ENCODE data around the gene CLEC5A.
A peak's percentile ranks its signal among the peaks of the same experiment; 100 is the strongest.
"Not testable (repeated sequence)": the region's sequence is repeated elsewhere in the genome, so short reads cannot be mapped to it uniquely, and the experiment has no call there.

CLEC5A gene

GRCh38 chr7:141949451-141949850, 2.7 kb upstream of the CLEC5A start:
- no peak for DNase-seq (ENCODE audit: low read depth in 1 of 2, low spot score in 1 of 2)

- no peak for DNase-seq (ENCODE audit: low read depth in 1 of 2, low spot score in 1 of 2)
These were observed 2.2 kb upstream of the CLEC5A start for GRCh38 chr7:141949021-141949420.

GRCh38 chr7:141945356-141945755, 1.4 kb downstream of the CLEC5A start:
- peak in 1 of 2 donors; percentile 1 for DNase-seq (ENCODE audit: low read depth in 1 of 2, low spot score in 1 of 2)

- no peak for DNase-seq (ENCODE audit: low read depth in 1 of 2, low spot score in 1 of 2)
These were observed 2.0 kb downstream of the CLEC5A start for GRCh38 chr7:141944811-141945210.

GRCh38 chr7:141943846-141944245, 2.9 kb downstream of the CLEC5A start:
- DNase-seq (ENCODE audit: low read depth in 1 of 2, low spot score in 1 of 2) = no peak

GRCh38 chr7:141941075-141941474, 5.7 kb downstream of the CLEC5A start:
- DNase-seq (ENCODE audit: low read depth in 1 of 2, low spot score in 1 of 2) = no peak

GRCh38 chr7:141930211-141930610, 16.6 kb downstream of the CLEC5A start:
- no peak for DNase-seq (ENCODE audit: low read depth in 1 of 2, low spot score in 1 of 2)

GRCh38 chr7:141928845-141929195, 18.0 kb downstream of the CLEC5A start:
- no peak for DNase-seq (ENCODE audit: low read depth in 1 of 2, low spot score in 1 of 2)

GRCh38 chr7:141928146-141928844, 18.5 kb downstream of the CLEC5A start:
- DNase-seq (ENCODE audit: low read depth in 1 of 2, low spot score in 1 of 2) = no peak

GRCh38 chr7:141920281-141920680, 26.5 kb downstream of the CLEC5A start:
- DNase-seq (ENCODE audit: low read depth in 1 of 2, low spot score in 1 of 2) = no peak

- DNase-seq (ENCODE audit: low read depth in 1 of 2, low spot score in 1 of 2) = no peak
These were observed 30.7 kb downstream of the CLEC5A start, which contains the start of gene OR9A4 for GRCh38 chr7:141916099-141916498. OR9A4 (plus strand) TSS chr7:141916399; CDS start chr7:141918876, 2,477 bp downstream.

- DNase-seq (ENCODE audit: low read depth in 1 of 2, low spot score in 1 of 2) = no peak
These were observed 31.2 kb downstream of the CLEC5A start for GRCh38 chr7:141915565-141915964.

GRCh38 chr7:141911391-141911790, 35.4 kb downstream of the CLEC5A start:
- no peak for DNase-seq (ENCODE audit: low read depth in 1 of 2, low spot score in 1 of 2)

- DNase-seq (ENCODE audit: low read depth in 1 of 2, low spot score in 1 of 2) = no peak
These were observed 40.5 kb downstream of the CLEC5A start for GRCh38 chr7:141906285-141906684.

GRCh38 chr7:141899366-141899765, 47.4 kb downstream of the CLEC5A start:
- not testable (repeated sequence) for DNase-seq (ENCODE audit: low read depth in 1 of 2, low spot score in 1 of 2)

GRCh38 chr7:141891336-141891735, 55.4 kb downstream of the CLEC5A start:
- DNase-seq (ENCODE audit: low read depth in 1 of 2, low spot score in 1 of 2) = no peak

- DNase-seq (ENCODE audit: low read depth in 1 of 2, low spot score in 1 of 2) = no peak
These were observed 57.5 kb downstream of the CLEC5A start for GRCh38 chr7:141889321-141889720.

GRCh38 chr7:141884539-141885225, 62.1 kb downstream of the CLEC5A start:
- DNase-seq (ENCODE audit: low read depth in 1 of 2, low spot score in 1 of 2) = no peak

- no peak for DNase-seq (ENCODE audit: low read depth in 1 of 2, low spot score in 1 of 2)
These were observed 65.8 kb downstream of the CLEC5A start for GRCh38 chr7:141880960-141881359.

- DNase-seq (ENCODE audit: low read depth in 1 of 2, low spot score in 1 of 2) = no peak
These were observed 69.4 kb downstream of the CLEC5A start for GRCh38 chr7:141877365-141877764.

Data from activated CD4-positive, alpha-beta T cell treated with anti-CD3 and anti-CD28 coated beads, Interleukin-2, amount 50 U/mL, for 24 hours (primary cell).